GM18505 (cell line): Measurements from ENCODE around the gene SLC6A5.

Source experiments
- ATAC-seq: cut with Tn5 transposase; IDR thresholded peaks from one replicate; pipeline ENCODE4 v1.9.1; 2021; ENCODE audit not compliant: unreplicated experiment
- POLR2A ChIP-seq: IDR thresholded peaks from 4 replicates; pipeline ENCODE4 v1.6.1; 2011; ENCODE audit warnings: borderline replicate concordance; ENCODE audit not compliant: insufficient read depth, insufficient read length; ENCODE audit errors: extremely low read depth

SLC6A5 gene

DNA sequence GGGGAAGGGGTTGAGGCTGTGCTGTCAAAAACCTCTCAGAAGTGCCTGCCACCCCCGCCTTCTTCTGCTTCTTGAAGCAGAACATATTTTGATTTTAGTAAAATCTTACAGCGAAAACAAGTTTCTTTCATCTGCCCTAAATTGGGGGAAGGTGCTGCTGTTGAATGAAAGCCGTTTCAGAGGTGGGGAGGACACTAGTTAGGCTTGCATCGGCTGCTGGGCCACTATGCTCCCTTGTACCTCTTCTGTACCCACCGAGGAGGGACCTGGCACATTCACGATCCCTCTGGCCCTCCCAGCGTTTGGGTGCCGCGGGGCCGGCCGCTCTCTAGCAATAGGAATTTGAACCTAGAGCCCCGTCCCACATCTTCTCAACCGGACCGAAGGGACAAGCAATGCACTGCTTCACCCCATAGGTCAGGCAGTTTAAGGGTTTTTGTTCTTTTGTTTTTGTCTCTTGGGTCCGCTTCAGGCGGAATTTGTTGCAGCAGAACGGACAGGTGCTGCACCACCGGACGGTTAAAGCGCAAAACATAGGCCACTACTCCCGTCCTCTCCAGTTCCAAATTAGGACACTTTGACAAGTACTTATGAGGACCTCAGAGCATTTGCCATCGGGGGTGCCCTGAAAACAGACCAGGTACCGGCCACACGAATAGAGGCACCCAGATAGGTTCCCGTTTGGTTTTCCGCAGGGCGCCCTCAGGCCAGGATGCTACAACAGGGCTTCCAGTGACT lies 5.6 kb downstream of the SLC6A5 start:
- no peak for TF ChIP-seq POLR2A
- no peak for ATAC-seq

DNA sequence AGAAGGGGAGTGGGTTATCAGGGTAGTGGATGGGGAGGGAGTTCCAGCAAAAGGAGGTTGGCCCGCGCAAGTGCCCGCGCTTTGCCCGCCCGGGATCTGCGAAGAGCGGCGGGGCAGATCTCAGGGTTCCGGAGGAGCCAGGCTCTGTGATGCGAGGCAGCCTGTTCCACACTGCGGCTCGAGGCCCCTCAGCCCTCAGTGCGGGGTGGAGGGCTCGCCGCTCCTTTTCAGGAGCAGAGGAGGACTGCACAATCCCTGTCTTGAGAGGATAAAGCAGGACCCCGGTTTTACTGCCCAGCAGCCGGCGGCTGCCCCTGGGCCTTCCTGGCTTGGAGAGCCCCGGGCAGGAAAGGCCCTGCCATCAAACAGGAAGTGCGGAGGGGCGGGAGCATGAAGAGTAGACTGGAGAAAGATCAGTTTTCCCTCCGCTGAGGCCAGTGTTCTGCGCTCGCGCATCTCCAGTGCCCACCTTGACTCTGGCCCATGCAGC lies 6.2 kb downstream of the SLC6A5 start:
- no peak for TF ChIP-seq POLR2A
- ATAC-seq, result no peak

DNA sequence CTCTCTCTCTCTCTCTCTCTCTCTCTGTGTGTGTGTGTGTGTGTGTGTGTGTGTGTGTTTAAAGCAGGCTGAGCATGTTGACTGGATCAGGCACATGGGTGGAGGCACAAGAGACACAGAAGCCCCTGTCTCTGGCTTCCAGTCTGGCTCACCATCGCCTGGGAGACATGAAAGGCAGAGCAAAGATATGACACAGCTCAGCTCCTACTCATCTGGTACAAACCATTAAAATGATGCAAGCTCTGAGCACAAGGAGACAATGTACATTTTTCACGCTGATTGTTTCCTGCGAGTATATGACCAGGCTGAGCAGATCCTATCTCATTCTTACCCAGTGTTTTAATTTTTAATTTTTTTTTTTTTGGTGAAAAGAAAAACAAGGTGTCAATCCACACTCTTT lies 9.5 kb downstream of the SLC6A5 start:
- ATAC-seq, result no peak
- TF ChIP-seq POLR2A, result no peak

DNA sequence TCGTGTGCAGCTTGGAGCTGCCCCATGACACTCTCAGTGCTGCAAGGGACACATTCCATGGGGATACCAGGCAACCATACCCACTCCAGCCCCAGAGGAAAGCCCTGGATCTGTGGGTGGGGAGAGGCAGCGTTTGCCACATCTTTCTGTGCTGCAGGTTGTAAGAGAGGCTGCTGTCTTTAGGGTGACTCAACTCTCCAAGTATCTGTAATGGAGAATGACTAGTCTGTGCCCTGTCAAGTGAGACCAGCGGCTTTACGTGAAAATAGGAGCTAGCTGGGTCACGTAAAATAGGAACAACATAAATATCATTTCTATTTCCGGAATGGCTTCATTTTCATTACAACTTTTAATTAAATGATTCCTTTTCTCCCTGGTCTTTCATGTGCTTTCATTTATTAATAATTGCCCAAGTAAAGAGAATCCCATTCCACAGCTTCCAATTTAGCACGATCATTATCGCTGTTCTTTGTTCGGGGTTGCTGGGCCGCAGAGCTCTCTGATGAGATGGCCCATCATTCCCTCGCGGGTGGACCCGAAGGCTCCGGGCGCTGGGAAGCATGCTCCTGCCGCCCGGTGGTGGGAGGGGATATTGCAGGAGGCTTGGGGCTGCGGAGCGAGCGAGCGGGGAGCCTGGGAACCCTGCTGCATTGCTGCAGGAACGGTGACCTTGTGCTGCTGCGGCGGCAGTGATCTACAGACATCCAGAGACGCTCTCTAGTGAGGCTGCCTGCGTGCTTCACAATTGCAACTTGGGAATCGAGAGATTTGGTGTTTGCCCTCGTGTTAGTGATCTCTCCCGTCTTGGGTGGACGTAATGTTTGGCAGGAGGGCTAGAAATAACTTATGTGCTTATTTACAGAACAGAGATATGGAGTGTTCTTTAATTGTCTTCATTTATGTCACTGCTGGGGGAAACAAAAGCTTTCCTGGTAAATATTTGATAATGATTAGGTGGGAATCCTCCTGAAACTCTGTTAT lies 10.6 kb downstream of the SLC6A5 start:
- no peak for TF ChIP-seq POLR2A
- peak; percentile 99 for ATAC-seq

DNA sequence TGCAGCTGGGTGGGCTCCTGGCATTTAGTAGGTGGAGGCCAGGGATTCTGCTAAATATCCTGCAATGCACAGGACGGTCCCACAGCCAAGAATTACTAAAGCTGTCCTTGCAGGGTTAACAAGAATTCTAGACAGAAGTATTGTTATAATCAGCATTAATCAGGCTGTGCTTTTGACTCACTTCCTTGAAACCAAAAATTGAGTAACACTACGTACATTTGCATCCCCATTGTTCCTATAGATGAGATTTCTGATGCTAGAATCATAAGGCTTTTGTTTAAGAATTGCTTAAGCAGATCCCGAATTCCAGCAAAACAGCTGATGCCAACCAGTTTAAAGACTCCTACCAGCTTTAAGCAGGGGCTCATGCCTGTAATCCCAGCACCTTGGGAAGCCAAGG lies 11.4 kb downstream of the SLC6A5 start:
- no peak for ATAC-seq

DNA sequence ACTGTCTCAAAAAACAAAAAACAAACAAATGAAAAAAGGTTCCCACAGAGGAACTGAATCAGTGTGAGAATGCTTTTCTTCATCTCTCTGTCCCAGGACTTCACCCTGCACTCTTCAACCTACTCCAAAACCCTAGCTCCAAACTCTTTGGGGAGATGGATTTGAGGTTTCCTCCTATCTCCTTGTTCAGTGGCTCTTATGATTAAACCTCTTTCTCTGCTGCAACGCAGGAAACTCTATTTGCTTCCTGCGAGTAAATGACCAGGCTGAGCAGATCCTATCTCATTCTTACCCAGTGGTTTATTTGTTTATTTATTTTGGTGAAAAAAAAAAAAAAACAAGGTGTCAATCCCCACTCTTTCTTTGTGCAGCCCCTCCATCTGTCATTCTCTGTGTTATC lies 12.0 kb downstream of the SLC6A5 start:
- TF ChIP-seq POLR2A, result no peak
- no peak for ATAC-seq

More for the DNA sequence above, 11.4 kb downstream of the SLC6A5 start:
- no peak for TF ChIP-seq POLR2A

DNA sequence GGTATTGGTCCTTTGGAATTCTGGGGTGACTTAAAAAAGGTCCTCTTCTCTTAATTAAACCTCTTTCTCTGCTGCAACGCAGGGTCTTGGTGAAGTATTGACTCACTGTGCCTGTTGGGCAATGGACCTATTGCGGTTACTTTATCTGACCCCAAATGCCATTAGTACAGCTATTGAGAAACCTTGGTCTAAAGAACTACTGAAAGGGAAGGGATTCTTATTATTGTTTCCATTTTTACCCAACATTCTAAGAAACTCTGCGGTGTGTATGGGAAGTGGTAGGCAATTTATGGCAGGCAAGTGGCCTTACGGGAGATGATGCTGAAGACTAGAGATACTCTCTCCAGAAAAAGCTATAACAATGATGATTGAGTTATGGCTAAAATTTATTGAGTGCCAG lies 12.5 kb downstream of the SLC6A5 start:
- no peak for ATAC-seq
- TF ChIP-seq POLR2A, result no peak

DNA sequence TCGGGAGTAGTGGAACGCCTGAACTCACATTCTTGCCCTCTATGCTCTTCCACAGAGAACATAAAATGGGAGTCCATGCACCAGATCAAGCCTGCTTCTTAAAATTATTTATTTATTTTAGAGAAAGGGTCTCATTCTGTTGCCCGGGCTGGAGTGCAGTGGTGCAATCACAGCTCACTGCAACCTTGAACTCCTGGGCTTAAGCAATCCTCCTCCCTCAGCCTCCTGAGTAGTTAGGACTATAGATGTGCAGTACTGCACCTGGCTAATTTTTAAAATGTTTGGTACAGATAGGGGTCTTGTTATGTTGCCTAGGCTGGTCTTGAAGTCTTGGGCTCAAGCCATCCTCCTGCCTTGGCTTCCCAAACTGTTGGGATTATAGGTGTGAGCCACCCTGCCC lies 13.0 kb downstream of the SLC6A5 start:
- TF ChIP-seq POLR2A, result no peak

DNA sequence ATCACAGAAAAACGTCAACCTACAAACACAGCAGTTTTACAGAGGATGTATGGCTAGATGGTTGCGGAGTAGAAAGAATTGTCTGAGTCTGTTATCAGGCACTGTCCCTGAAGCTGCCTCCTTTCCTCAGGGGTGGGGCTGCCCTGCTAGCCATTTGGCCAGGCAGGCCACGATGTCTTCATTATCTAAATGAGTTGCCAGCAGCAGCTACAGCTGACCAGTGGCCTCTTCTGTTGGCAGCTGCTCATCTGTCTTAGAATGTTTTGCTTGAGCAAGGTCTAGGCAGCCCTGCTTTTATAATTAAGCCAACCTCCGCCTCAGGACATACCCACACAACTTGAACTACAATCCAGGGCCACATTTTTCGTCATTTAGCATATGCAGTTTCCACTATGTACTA lies 17.5 kb downstream of the SLC6A5 start:
- no peak for TF ChIP-seq POLR2A
- no peak for ATAC-seq

More for the DNA sequence above, 13.0 kb downstream of the SLC6A5 start:
- no peak for ATAC-seq

DNA sequence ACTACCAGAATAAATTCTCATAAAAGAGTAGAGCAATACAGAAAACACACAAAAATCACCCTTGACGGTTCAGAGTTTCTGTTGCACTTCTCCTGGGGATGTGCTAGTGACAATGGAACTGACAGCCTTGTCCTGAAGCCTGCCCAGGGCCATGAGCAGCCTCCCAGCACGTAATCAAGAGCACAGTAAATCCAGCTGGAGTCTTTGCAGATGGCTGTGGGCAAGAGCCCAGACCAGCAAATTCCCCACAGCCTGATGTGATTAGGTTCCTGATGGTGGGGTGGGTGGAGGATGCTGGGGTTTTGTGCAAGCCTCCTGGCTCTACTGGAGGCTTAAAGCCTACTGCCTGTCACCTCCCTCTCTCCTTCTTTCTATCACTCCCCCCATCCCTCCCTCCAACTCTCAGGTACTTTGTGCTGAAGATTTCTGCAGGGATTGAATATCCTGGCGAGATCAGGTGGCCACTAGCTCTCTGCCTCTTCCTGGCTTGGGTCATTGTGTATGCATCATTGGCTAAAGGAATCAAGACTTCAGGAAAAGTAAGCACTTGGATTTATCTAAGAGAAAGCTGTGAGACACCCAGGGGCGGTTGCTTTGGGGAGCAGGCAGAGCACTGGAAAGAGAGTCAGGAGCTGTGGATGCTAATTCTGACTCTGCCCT lies 18.1 kb downstream of the SLC6A5 start:
- TF ChIP-seq POLR2A, result no peak
- ATAC-seq, result no peak

DNA sequence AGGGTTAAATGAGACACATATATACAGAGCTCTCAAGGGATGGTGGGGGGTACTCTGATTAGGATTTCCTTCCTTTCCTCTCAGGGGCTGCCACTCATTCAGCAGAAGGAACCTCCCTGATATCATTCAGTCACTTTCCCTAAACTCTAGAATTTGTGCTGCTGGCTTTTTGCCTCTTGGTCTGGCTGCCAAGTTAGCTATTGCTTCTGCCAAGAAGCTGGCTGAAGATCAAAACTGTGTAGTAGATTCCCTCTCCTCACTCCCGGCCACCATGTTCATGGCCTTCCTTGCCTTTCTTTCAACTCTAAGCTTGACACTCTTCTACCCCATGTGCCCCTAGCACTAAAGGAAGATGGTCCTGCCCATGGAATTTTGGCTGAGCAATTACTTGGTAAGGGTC lies 18.7 kb downstream of the SLC6A5 start:
- TF ChIP-seq POLR2A, result no peak
- no peak for ATAC-seq

DNA sequence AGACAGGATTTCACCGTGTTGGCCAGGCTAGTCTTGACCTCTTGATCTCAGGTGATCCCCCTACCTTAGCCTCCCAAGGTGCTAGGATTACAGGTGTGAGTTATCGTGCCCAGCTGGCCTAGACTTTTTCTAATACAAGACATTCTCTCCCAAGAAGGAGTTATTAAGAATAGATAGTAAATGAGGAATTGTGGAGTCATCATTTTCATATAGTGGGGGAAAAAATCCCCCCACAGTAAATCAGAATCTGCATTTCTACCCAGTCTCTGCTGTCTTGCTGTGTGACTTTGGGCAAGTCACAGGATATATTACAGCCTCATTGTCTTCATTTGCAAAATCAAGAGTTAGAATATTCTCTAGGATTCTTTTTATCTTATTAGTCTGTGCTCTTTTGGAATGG lies 21.6 kb downstream of the SLC6A5 start:
- no peak for ATAC-seq
- TF ChIP-seq POLR2A, result no peak

DNA sequence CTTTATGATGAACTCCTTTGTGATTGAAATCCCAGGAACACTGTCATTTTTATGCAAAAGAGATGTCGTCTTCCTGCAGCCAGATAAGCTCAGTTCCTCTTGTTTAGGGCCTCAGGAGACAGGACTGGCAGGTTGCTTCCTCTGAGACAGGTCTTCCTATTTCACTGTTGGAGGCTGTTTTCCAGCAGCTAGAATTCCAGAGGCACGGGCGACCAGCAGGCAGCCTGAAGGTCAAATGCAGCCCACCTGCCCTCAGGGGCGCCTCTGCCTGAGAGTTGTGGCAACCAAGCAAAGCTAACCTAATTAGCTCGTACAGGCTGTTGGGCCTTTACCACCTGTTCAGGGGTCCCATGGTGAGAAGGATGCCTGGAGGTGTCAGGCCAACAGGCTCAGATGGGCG lies 22.3 kb downstream of the SLC6A5 start:
- no peak for ATAC-seq
- no peak for TF ChIP-seq POLR2A
